ENCODE results near the gene RIMBP2.

RIMBP2 gene

DNA sequence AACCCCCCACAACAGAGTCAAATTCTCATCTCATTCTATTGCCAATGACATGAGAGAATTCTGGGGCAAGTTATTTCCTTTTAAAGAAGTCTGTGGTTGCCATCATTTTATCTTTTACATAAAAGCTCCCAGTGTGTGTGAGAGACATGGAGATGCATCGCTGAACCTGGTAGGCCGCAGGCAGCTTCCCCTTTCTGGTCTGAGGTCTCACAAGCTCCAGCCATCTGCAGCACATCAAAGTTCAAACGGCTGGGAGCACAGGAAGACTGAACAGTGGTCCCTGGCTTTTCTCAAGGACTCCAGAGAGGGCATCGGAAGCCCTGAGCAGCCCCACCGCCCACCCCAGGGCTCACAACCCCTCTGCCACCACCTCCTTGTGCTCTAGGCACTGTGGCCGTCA lies 141.7 kb downstream of the RIMBP2 start:
- no peak for DNase-seq (ENCODE audit: extremely low read depth, low read depth)
- TF ChIP-seq, protein P1, sequence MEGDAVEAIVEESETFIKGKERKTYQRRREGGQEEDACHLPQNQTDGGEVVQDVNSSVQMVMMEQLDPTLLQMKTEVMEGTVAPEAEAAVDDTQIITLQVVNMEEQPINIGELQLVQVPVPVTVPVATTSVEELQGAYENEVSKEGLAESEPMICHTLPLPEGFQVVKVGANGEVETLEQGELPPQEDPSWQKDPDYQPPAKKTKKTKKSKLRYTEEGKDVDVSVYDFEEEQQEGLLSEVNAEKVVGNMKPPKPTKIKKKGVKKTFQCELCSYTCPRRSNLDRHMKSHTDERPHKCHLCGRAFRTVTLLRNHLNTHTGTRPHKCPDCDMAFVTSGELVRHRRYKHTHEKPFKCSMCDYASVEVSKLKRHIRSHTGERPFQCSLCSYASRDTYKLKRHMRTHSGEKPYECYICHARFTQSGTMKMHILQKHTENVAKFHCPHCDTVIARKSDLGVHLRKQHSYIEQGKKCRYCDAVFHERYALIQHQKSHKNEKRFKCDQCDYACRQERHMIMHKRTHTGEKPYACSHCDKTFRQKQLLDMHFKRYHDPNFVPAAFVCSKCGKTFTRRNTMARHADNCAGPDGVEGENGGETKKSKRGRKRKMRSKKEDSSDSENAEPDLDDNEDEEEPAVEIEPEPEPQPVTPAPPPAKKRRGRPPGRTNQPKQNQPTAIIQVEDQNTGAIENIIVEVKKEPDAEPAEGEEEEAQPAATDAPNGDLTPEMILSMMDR (IDR thresholded peaks at IDR 0.05; ENCODE audit: low read depth, low read length): no peak

DNA sequence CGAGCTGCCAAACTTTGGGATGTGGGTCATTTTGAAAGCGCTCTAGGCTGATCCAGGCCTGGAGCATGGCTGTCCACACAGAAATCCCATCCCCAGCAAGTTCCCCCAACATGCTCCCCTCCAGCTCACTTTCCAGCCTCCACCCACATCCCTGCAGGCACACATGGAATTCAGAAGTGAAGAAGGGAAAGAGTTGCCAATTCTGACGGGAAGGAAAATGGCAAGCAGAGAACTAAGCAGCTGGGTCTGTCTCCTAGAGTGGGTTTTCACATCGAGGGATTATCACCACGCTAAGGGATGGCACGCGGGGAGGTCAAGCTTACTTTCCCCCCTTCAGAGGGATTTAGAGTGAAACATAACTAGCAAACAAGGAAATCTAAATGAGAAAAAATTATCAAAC lies 142.3 kb downstream of the RIMBP2 start:
- DNase-seq (ENCODE audit: extremely low read depth, low read depth): no peak
- TF ChIP-seq, protein P1 (IDR thresholded peaks at IDR 0.05; ENCODE audit: low read depth, low read length): no peak

DNA sequence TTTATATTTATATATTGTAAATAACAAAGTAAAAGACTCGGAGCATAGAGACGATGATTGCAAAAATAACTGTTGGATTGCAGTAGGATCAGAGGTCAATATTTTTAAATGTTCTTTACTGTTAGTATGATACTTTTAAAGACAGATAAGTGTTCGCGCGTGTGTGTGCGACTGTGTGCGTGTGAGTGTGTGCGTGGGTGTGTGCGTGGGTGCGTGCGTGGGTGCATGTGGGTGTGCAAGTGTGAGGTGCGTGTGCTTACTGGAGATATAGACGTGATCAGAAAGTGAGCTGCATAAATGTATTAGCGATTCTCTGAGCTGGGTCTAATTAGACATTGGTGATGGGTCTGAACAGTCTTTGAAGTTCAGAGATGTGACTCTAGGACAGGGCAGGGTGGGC lies 142.9 kb downstream of the RIMBP2 start:
- no peak for DNase-seq (ENCODE audit: extremely low read depth, low read depth)
- TF ChIP-seq, protein P1 (IDR thresholded peaks at IDR 0.05; ENCODE audit: low read depth, low read length): no peak

DNA sequence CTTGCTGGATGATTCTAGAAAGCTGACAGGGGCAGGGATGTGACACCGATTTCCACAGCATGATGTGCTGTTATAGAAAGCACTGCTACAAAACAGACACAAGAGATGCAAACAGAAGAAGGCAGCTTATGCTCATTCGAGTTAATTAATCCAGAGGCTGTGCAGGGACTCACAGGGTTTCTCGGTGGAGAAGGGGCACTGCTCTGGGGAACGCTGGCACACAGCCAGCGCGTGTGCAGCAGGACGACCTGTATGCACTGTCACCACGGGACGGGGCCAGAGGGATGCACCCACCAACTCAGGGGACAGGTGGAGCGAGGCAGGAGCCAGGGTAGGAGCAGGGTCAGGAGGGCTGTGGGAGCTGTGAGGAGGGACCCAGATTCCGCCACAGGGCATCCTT lies 143.5 kb downstream of the RIMBP2 start:
- DNase-seq (ENCODE audit: extremely low read depth, low read depth): no peak
- TF ChIP-seq, protein P1 (IDR thresholded peaks at IDR 0.05; ENCODE audit: low read depth, low read length): no peak

DNA sequence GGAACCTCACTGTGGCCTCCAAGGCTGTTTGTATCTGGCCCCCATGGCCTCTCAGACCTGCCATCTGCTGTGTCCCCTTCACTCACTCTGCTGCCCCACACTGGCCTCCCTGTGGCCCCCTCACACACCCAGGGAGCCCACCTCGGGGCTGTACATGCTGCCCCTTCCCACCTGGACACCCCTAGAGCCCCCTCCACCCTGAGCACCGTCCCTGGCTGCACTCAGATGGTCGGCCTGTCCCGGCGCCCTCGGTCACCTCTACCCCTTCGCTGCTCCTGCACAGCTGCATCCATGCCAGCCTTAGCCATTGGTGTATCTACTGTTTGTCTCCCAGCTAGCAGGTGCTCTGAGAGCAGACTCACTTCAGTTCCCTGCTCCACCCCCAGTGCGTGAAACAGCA lies 144.4 kb downstream of the RIMBP2 start:
- no peak for DNase-seq (ENCODE audit: extremely low read depth, low read depth)
- TF ChIP-seq, protein P1 (IDR thresholded peaks at IDR 0.05; ENCODE audit: low read depth, low read length): no peak

- no peak for DNase-seq (ENCODE audit: extremely low read depth, low read depth)
Measured at GRCh38 chr12:130571089-130571488, 145.0 kb downstream of the RIMBP2 start.

DNA sequence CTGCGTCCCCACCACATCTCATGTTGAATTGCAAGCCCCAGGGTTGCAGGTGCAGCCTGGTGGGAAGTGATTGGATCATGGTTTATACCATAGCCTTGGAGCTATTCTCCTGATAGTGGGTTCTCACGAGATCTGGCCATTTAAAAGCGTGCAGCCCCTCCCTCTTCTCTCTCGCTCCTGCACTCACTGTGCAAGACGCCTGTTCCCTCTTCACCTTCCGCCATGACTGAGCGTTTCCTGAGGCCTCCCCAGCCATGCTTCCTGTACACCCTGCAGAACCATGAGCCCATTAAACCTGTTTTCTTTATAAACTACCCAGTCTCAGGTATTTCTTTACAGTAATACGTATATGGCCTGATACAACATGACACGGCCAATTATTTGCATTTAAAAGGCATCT lies 146.6 kb downstream of the RIMBP2 start:
- TF ChIP-seq, protein P1 (IDR thresholded peaks at IDR 0.05; ENCODE audit: low read depth, low read length): no peak
- no peak for DNase-seq (ENCODE audit: extremely low read depth, low read depth)

More at GRCh38 chr12:130571089-130571488, 145.0 kb downstream of the RIMBP2 start:
- TF ChIP-seq, protein P1 (IDR thresholded peaks at IDR 0.05; ENCODE audit: low read depth, low read length): no peak
